Liver (tissue), 9 donors: Measurements from ENCODE around the gene MYBPC2. TPM values are rescaled to one million over a fixed set of nuclear protein-coding genes. Genes with fewer than 3 reads are reported as not detected.

Source experiments
- DNase-seq: peaks from one replicate; pipeline ENCODE4 v3.0.0-alpha.2; 2017; ENCODE audit warnings: low spot score
- H3K27ac ChIP-seq, 2 donors: one replicate each; pipeline ENCODE4 v1.7.0; 2013; ENCODE audit warnings: inconsistent platforms in 2 of 2, low read length in 2 of 2, control low read depth in 1 of 2, low read depth in 1 of 2, mild to moderate bottlenecking in 1 of 2
- H3K27me3 ChIP-seq, 4 donors: one replicate each; pipeline versions ENCODE4 v1.6.1 to v1.7.0; 2013; ENCODE audit warnings: low read length in 3 of 4, inconsistent platforms in 1 of 4, mild to moderate bottlenecking in 1 of 4, moderate library complexity in 1 of 4; ENCODE audit not compliant: control insufficient read depth in 4 of 4, insufficient read depth in 4 of 4
- H3K36me3 ChIP-seq, 4 donors: one replicate each; pipeline versions ENCODE4 v1.6.1 to v1.7.0; 2013; ENCODE audit warnings: low read length in 3 of 4, mild to moderate bottlenecking in 3 of 4, low read depth in 1 of 4, moderate library complexity in 1 of 4; ENCODE audit not compliant: control insufficient read depth in 4 of 4, insufficient read depth in 3 of 4
- H3K4me1 ChIP-seq, 4 donors: one replicate each; pipeline versions ENCODE4 v1.6.1 to v1.7.0; 2013; ENCODE audit warnings: low read length in 3 of 4, mild to moderate bottlenecking in 3 of 4, moderate library complexity in 1 of 4; ENCODE audit not compliant: control insufficient read depth in 4 of 4, insufficient read depth in 4 of 4
- H3K4me3 ChIP-seq, 3 donors: one replicate each; pipeline versions ENCODE4 v1.6.1 to v1.7.0; 2013; ENCODE audit warnings: low read length in 3 of 3, control low read depth in 1 of 3, low read depth in 1 of 3, mild to moderate bottlenecking in 1 of 3
- H3K9ac ChIP-seq, 2 donors: one replicate each; pipeline ENCODE4 v1.7.0; 2013; ENCODE audit warnings: low read length in 2 of 2, mild to moderate bottlenecking in 2 of 2, moderate library complexity in 2 of 2, control low read depth in 1 of 2, low read depth in 1 of 2
- H3K9me3 ChIP-seq, 4 donors: one replicate each; pipeline versions ENCODE4 v1.6.1 to v1.7.0; 2013; ENCODE audit warnings: low read length in 3 of 4; ENCODE audit not compliant: control insufficient read depth in 4 of 4
- ATF3 ChIP-seq: IDR thresholded peaks from 2 replicates; pipeline ENCODE4 v1.6.1; 2016; ENCODE audit warnings: antibody characterized with exemption
- CTCF ChIP-seq: fragments of 150-350 bp; IDR thresholded peaks from 2 replicates; pipeline ENCODE4 v1.5.1; 2017; ENCODE audit warnings: improper control_type of control experiment, low read depth, low read length; ENCODE audit not compliant: missing input control
- EGR1 ChIP-seq, 2 donors: IDR thresholded peaks; 2 replicates each; pipeline ENCODE4 v1.6.1; 2016 to 2018; ENCODE audit warnings: antibody characterized with exemption in 2 of 2, low read depth in 2 of 2
- FOXA1 ChIP-seq: IDR thresholded peaks from 2 replicates; pipeline ENCODE4 v1.6.1; 2016; ENCODE audit warnings: antibody characterized with exemption
- FOXA2 ChIP-seq: IDR thresholded peaks from 2 replicates; pipeline ENCODE4 v1.6.1; 2016; ENCODE audit warnings: antibody characterized with exemption
- HNF4A ChIP-seq, 2 donors: conservative IDR thresholded peaks; 2 replicates each; pipeline ENCODE4 v1.6.1; 2016; ENCODE audit warnings: antibody characterized with exemption in 2 of 2, mild to moderate bottlenecking in 2 of 2
- HNF4G ChIP-seq: IDR thresholded peaks from 2 replicates; pipeline ENCODE4 v1.6.1; 2016; ENCODE audit warnings: antibody characterized with exemption
- JUND ChIP-seq, 2 donors: IDR thresholded peaks; 2 replicates each; pipeline ENCODE4 v1.6.1; 2016; ENCODE audit warnings: antibody characterized with exemption in 2 of 2
- MAX ChIP-seq: IDR thresholded peaks from 2 replicates; pipeline ENCODE4 v1.6.1; 2016; ENCODE audit warnings: antibody characterized with exemption
- NR2F2 ChIP-seq: IDR thresholded peaks from 2 replicates; pipeline ENCODE4 v1.6.1; 2016; ENCODE audit warnings: antibody characterized with exemption
- REST ChIP-seq: IDR thresholded peaks from 2 replicates; pipeline ENCODE4 v1.6.1; 2016; ENCODE audit warnings: antibody characterized with exemption, mild to moderate bottlenecking
- RXRA ChIP-seq, 2 donors: IDR thresholded peaks; 2 replicates each; pipeline ENCODE4 v1.6.1; 2017 to 2018; ENCODE audit warnings: antibody characterized with exemption in 2 of 2, mild to moderate bottlenecking in 1 of 2
- SP1 ChIP-seq: IDR thresholded peaks from 2 replicates; pipeline ENCODE4 v1.6.1; 2018; ENCODE audit warnings: antibody characterized with exemption, mild to moderate bottlenecking
- TAF1 ChIP-seq: conservative IDR thresholded peaks from 2 replicates; pipeline ENCODE4 v1.6.1; 2016; ENCODE audit warnings: antibody characterized with exemption, mild to moderate bottlenecking
- YY1 ChIP-seq: IDR thresholded peaks from 2 replicates; pipeline ENCODE4 v1.6.1; 2016; ENCODE audit warnings: antibody characterized with exemption, mild to moderate bottlenecking
- ZBTB33 ChIP-seq: IDR thresholded peaks from 2 replicates; pipeline ENCODE4 v1.6.1; 2016; ENCODE audit warnings: antibody characterized with exemption
- WGBS: extraction: QIAGEN DNeasy Blood & Tissue Kit; methylation state at CpG from one replicate; pipeline ENCODE4 v1.1.7; 2013; 5-methylcytosine and 5-hydroxymethylcytosine counted together
- polyA plus RNA-seq, 2 donors: library from polyadenylated mRNA; stranded (reverse) in 1 of 2; unstranded in 1 of 2; fragments of 200-250 nt in 1 of 2; fragments of >200 nt in 1 of 2; fragmentation: Nextera tagmentation in 1 of 2; extraction: Ambion mirVana in 1 of 2; gene quantifications; one replicate each; pipeline versions ENCODE4 v1.2.1 to v1.2.3, GENCODE V29; 2013 to 2015
- total RNA-seq, 2 donors: library from RNA; depleted of rRNA; stranded (reverse); fragments of >200 nt; gene quantifications; one replicate each; pipeline ENCODE4 v1.2.3, GENCODE V29; 2014
- donor health status: healthy.
- donor health status: healthy.
- donor health status: healthy.
- donor health status: healthy.
- donor health status: healthy.

Gene MYBPC2
- total and polyA plus RNA-seq, 4 donors, result under 0.01 TPM; not detected in 3

GRCh38 chr19:50423279-50424113, 9.2 kb upstream of the MYBPC2 start:
- Histone ChIP-seq H3K9me3 (no peaks in the 10 kb centered on the region), H3K4me3 (no peak overlapping the region), H3K27ac (no peak overlapping the region), H3K36me3 (no peaks in the 10 kb centered on the region), H3K4me1 (no peaks in the 10 kb centered on the region), H3K27me3 (no peaks in the 10 kb centered on the region), H3K9ac (no peak overlapping the region)
- TF ChIP-seq EGR1 (IDR thresholded peaks at IDR 0.05; ENCODE audit: low read depth in 2 of 2), result no peak
- no peak for TF ChIP-seq REST
- TF ChIP-seq FOXA2, result no peak
- TF ChIP-seq CTCF, result no peak
- no peak for TF ChIP-seq NR2F2
- no peak for TF ChIP-seq TAF1
- TF ChIP-seq SP1, result no peak
- DNase-seq, result no peak
- 74% methylated on average over 22 of the region's 22 CpGs for WGBS

GRCh38 chr19:50425581-50425980, 7.1 kb upstream of the MYBPC2 start:
- no peaks in the 10 kb centered on the region for H3K9me3 ChIP-seq
- no peaks in the 10 kb centered on the region for H3K36me3 ChIP-seq
- H3K27me3 ChIP-seq, result no peaks in the 10 kb centered on the region
- H3K9ac ChIP-seq, result no peak overlapping the region
- H3K4me1 ChIP-seq, result no peaks in the 10 kb centered on the region
- DNase-seq, result no peak
- H3K27ac ChIP-seq, result no peak overlapping the region
- no peak overlapping the region for H3K4me3 ChIP-seq
- TF ChIP-seq TAF1 (no peak), HNF4G (no peak), FOXA2 (no peak), YY1 (no peak), ZBTB33 (no peak), MAX (no peak), CTCF (no peak), ATF3 (no peak), RXRA (IDR thresholded peaks at IDR 0.05) (no peak), FOXA1 (no peak), REST (no peak), SP1 (no peak), HNF4A (conservative IDR thresholded peaks at IDR 0.05) (no peak), JUND (IDR thresholded peaks at IDR 0.05) (no peak), EGR1 (IDR thresholded peaks at IDR 0.05; ENCODE audit: low read depth in 2 of 2) (no peak), NR2F2 (no peak)
- WGBS, result 68% methylated on average over 7 of the region's 7 CpGs
